NCI-H510A treated with DMSO at 0.1 percent for 48 hours (cell line): Measurements from ENCODE around the gene USP16.
"Not testable (repeated sequence)": the region's sequence is repeated elsewhere in the genome, so short reads cannot be mapped to it uniquely, and the experiment has no call there.

ENCODE experiments used
- DNase-seq: peaks from one replicate; lab custom pipeline; 2025; lab: John Stamatoyannopoulos, UW

Gene USP16

GRCh38 chr21:29033871-29034270 lies 9.4 kb downstream of the USP16 start:
- DNase-seq, result no peak

DNA sequence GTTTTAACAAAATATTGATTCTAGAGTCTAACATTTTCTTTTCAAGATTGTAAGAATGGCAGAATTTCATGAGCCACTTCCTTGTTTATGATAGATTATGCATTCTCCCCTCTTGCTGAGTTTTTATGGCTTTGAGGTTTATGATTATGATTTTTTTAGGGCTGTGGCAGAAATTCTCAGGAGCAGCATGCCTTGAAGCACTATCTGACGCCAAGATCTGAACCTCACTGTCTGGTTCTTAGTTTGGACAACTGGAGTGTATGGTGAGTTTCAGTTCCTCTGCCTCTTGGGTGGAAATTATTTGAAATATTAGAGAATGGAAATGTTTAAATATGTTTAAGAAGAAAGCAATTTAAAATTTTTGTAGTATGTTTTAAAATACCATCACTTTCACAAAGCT lies 10.2 kb downstream of the USP16 start:
- DNase-seq, result no peak

- DNase-seq, result no peak
Measured at GRCh38 chr21:29052224-29052623, 27.8 kb downstream of the USP16 start.

GRCh38 chr21:29053011-29053553 lies 28.6 kb downstream of the USP16 start:
- no peak for DNase-seq

GRCh38 chr21:29053656-29054055 lies 29.2 kb downstream of the USP16 start:
- DNase-seq, result no peak

DNA sequence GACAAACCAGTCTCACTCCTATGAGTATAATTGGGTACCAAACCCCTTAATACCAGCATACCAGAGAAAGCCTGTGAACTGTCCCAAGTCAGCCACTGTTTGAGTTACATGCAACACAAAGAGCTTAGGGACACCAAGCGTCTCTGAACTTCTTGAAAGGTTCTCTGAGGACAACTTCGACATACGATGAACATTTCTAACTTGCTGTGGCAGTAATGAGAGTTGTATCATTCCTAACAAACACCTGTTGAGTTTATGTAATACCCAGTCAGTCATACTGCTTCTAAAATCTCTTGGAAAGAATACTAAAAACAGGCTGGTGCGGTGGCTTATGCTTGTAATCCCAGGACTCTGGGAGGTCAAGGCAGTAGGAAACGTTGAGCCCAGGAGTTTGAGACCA lies 30.6 kb downstream of the USP16 start:
- DNase-seq, result no peak

DNA sequence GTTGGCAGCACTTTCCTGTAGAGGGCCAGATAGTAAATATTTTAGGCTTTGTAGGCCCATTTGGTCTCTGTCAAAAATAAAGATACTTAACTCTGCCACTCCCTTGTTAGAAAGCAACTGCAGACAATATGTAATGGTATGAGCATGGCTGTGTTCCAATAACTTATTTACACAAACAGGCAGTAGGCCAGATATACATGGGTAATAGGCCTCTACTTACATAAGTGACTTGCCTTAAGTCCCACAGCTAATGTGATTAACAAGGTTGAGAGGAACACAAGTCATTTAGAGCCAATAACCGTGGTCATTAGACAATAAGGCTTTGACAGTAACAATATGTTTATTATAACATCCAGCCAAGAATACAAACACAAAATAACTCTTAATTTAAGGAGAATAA lies 31.5 kb downstream of the USP16 start:
- DNase-seq, result no peak

DNA sequence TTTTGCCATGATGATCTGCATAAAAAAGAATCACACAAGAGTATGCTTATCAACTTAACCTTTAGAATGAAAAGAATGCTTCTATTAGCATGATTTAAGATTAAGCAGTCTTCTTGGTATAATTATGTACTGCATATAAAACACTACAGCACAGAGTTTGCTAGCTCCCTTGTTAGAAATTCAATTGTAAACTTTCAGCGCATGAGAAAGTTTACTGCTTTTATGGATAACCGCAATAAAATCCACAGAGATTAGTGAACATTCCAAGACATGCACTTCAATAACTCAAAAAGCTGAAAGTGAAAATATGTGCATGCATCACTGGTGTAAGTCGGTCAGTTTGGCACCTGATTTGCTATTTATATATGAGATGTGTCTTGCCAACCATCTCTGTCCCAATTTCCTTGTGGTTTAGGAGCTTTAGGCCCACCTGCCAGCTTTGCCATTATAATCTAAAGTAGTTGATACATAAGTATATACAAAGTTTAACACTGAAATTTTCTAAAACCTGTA lies 32.1 kb downstream of the USP16 start:
- DNase-seq, result no peak

DNA sequence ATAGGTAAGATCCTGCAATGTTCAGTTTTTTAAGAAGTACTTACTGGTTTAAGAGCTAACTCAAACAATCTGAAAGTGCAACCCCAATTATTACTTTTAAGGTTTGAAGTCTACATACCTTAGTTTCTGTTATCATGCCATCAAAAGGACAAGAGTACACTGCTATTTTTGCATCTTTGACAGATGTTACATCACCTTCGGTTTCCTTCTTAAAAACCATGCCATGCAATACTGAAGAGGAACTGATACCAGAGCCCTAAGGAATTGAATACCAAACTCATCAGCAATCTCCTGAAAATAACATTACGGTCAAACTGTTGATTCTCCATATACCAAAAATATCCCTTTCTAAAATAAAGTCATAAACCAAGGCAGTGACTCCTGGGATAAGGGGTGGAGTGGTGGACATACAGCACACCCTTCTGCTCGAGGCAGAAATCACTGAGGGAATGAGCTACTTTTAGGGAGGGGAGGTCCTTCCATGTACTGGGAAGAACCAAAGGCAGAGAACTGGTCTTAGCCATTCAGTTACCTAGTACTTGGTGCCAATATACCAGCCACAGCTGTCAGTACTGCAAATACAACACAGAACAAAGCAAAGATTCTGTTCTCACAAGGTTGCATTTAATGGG lies 40.5 kb downstream of the USP16 start:
- DNase-seq, result no peak

- DNase-seq, result no peak
Measured at GRCh38 chr21:29072873-29073221, 48.4 kb downstream of the USP16 start.

DNA sequence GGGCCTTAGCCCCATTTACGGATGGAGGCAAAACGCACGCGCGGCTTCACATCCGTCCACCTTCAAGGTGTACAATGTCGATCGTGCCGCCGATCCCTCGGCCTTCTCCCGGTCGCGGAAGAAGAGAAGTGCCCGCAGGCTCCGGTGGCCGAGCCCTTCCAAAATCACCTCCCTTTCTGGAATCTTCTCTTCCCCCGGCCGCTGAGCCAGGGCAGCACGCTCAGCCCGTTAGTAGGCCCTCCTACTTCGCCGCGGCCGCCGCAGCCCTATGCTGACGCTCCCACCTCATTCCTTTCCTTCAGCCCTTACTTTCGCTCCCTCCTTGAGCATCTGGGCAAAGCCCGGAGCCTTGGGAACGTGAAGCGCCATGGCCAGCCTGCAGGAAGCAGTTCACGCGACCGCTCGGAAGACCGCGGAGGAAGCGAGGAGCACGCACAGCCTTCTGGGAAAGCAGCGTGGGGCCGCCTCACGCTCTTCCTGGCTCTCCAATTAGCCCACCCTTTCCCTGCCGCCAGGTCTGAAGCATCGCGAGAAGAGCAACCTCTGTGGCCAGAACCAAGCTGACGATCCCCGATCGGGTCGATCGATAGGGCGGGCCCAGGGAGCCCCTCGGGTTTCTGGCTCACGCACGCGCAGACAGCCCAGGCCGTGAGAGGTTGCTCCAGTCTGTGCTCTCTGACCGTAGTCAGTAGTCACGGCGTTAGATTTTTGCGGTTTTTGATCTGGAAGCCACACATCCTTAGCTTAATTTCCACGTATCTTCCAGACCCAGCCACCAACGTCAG lies 48.9 kb downstream of the USP16 start, which contains the start of gene CCT8:
Gene CCT8, minus strand, starts transcription at position 427 of the 785 bp plus-strand sequence. Its CDS starts 58 bp downstream, at position 369.
- peak; percentile 97 for DNase-seq

- peak; percentile 72 for DNase-seq
Measured at GRCh38 chr21:29074007-29074376, 49.5 kb downstream of the USP16 start.

DNA sequence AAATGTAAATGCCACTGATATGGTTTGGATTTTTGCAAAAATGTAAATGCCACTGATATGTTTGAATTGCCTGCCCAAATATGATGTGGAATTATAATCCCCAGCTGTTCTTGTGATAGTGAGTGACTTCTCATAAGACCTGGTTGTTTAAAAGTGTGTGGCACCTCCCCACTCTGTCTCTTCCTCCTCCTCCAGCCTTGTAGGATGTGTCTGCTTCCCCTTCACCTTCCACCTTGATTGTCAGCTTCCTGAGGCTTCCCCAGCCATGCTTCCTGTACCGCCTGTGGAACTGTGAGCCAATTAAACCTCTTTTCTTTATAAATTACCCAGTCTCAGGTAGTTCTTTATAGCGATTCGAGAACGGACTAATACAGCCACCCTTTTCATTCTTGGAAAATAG lies 50.3 kb downstream of the USP16 start:
- no peak for DNase-seq

GRCh38 chr21:29075706-29076466 lies 51.4 kb downstream of the USP16 start:
- DNase-seq, result no peak

DNA sequence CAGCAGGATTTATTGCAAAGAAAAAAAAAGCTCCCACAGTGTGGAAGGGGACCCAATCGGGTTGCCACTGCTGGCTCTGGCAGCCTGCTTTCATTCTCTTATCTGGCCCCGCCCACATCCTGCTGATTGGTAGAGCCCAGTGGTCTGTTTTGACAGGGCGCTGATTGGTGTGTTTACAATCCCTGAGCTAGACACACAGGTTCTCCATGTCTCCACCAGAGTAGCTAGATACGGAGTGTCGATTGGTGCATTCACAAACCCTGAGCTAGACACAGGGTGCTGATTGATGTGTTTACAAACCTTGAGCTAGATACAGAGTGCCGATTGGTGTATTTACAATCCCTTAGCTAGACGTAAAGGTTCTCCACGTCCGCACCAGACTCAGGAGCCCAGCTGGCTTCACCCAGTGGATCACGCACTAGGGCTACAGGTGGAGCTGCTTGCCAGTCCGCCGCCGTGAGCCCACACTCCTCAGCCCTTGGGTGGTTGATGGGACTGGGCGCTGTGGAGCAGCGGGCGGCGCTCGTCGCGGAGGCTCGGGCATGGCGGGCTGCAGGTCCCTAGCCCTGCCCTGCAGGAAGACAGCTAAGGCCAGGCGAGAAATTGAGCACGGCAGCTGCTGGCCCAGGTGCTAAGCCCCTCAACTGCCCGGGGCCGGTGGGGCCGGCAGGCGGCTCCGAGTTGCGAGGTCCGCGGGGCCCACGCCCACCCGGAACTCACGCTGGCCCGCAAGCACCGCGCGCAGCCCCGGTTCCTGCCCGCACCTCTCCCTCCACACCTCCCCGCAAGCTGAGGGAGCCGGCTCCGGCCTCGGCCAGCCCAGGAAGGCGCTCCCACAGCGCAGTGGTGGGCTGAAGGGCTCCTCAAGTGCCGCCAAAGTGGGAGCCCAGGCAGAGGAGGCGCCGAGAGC lies 52.5 kb downstream of the USP16 start:
- DNase-seq, result not testable (repeated sequence)

GRCh38 chr21:29077651-29078090 lies 53.2 kb downstream of the USP16 start:
- peak; percentile 52 for DNase-seq

GRCh38 chr21:29078869-29079767 lies 54.6 kb downstream of the USP16 start:
- DNase-seq, result no peak

DNA sequence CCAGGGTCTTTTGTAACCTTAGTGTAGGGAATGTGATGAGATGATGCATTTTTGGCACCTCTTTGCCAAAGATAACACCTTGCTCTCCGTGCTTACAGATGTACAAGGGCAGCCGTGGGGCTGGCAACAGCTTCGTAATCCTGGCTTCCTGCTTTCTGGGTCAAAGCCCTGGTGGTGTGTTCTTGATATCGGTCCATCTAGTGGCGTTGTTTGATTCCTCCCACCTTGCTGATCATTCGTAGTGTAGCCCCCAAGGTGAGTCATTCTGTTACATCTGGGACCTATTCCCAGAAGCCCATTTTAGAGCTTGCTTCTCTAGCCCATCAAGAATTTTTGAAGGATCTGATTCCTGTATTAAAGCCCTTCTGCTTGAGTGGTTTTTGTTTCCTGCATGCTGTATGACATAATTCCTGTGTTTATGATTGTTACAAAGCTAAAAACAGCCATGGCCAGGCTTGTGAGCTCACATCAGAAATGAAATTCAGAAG lies 56.0 kb downstream of the USP16 start:
- no peak for DNase-seq

GRCh38 chr21:29082046-29082815 lies 57.8 kb downstream of the USP16 start:
- no peak for DNase-seq
